ENCODE data around the gene BCAS3.

BCAS3 gene

DNA sequence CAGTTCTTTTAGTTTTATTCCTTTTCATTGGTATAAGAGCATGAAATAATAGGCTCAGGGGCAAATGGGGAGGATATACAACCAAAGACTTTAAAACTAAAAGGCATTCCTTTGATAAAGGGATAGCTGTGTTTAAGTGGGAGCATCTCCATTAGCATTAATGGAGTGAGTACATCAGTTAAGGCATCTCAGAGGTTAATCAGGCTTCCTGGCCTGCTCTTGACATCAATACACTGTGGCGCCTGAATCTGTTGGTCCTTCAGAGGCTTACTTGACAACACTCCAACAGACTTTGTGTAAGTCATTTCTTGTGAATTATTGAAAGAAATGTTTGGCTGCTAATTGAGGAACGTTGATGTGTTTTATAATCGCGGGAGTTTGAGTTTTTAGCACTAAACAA, 230.7 kb downstream of the BCAS3 start:
- Histone ChIP-seq H4K8ac (ENCODE audit: low read length) (no peak overlapping the region), H3K9ac (ENCODE audit: low read length) (no peak overlapping the region), H3K4me3 (ENCODE audit: insufficient read depth in 1 of 2, low read depth in 1 of 2, low read length in 2 of 2) (no peak overlapping the region), H2AK5ac (ENCODE audit: low read length, severe bottlenecking) (no peak overlapping the region), H3K4ac (ENCODE audit: low read depth in 1 of 2, low read length in 2 of 2) (no peak overlapping the region), H3K9me3 (ENCODE audit: control insufficient read depth, low read length) (no peaks in the 10 kb centered on the region), H3K14ac (ENCODE audit: low read length in 2 of 2) (no peak overlapping the region), H3K23ac (ENCODE audit: low read length in 2 of 2) (no peak overlapping the region), H2BK120ac (ENCODE audit: low read depth, low read length) (no peak overlapping the region), H2BK15ac (ENCODE audit: low read depth, poor library complexity, severe bottlenecking) (no peak overlapping the region), H2BK5ac (ENCODE audit: low read depth, low read length, poor library complexity, severe bottlenecking) (no peak overlapping the region), H3K79me1 (replicated peaks; ENCODE audit: low read length, poor library complexity, severe bottlenecking) (no peaks in the 10 kb centered on the region), H3K36me3 (ENCODE audit: control insufficient read depth in 1 of 2, insufficient read depth in 2 of 2, low read depth in 1 of 2, low read length in 2 of 2) (no peaks in the 10 kb centered on the region), H3K4me2 (ENCODE audit: low read length, poor library complexity, severe bottlenecking) (no peak overlapping the region), H3K4me1 (ENCODE audit: control insufficient read depth, insufficient read depth, low read depth, low read length) (peaks cover 2% of the 10 kb centered on the region), H3K18ac (ENCODE audit: low read depth in 1 of 2, low read length in 2 of 2) (no peak overlapping the region), H3K27me3 (ENCODE audit: control insufficient read depth in 1 of 2, insufficient read depth in 1 of 2, low read length in 2 of 2) (no peaks in the 10 kb centered on the region), H4K91ac (ENCODE audit: low read length) (no peak overlapping the region), H2BK12ac (ENCODE audit: low read length in 2 of 2) (no peak overlapping the region), H3K27ac (ENCODE audit: low read length, poor library complexity, severe bottlenecking) (no peak overlapping the region), H2AFZ (ENCODE audit: low read depth, low read length) (no peak overlapping the region)
- DNase-seq, result no peak
- 72% methylated on average over 3 of the region's 4 CpGs for WGBS

DNA sequence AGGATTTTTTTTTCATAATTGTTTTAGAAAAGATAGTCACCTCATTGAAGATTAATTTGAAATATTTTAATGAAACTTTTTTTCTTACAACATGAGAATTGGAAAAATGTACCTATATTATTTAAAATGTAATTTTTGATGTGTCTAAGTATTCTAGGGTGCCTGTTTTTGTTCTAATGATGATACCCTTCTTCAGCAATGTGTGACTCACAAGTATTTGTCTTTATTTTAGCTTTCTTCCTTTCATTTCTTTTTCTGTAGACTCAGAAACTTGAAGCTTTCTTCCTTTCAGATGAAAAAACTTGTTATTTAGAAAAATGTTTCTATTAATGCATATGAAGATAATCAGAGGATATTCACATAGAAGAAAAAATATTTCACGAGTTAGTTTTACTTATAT, 231.8 kb downstream of the BCAS3 start:
- Histone ChIP-seq H3K4me2 (ENCODE audit: low read length, poor library complexity, severe bottlenecking) (no peak overlapping the region), H2AK5ac (ENCODE audit: low read length, severe bottlenecking) (no peak overlapping the region), H4K8ac (ENCODE audit: low read length) (no peak overlapping the region), H3K4me3 (ENCODE audit: insufficient read depth in 1 of 2, low read depth in 1 of 2, low read length in 2 of 2) (no peak overlapping the region), H2AFZ (ENCODE audit: low read depth, low read length) (no peak overlapping the region), H3K4ac (ENCODE audit: low read depth in 1 of 2, low read length in 2 of 2) (no peak overlapping the region), H3K14ac (ENCODE audit: low read length in 2 of 2) (no peak overlapping the region), H2BK5ac (ENCODE audit: low read depth, low read length, poor library complexity, severe bottlenecking) (no peak overlapping the region), H3K9ac (ENCODE audit: low read length) (no peak overlapping the region), H3K4me1 (ENCODE audit: control insufficient read depth, insufficient read depth, low read depth, low read length) (peaks cover 2% of the 10 kb centered on the region), H3K18ac (ENCODE audit: low read depth in 1 of 2, low read length in 2 of 2) (no peak overlapping the region), H3K27me3 (ENCODE audit: control insufficient read depth in 1 of 2, insufficient read depth in 1 of 2, low read length in 2 of 2) (no peaks in the 10 kb centered on the region), H2BK120ac (ENCODE audit: low read depth, low read length) (no peak overlapping the region), H2BK12ac (ENCODE audit: low read length in 2 of 2) (no peak overlapping the region), H3K23ac (ENCODE audit: low read length in 2 of 2) (no peak overlapping the region), H2BK15ac (ENCODE audit: low read depth, poor library complexity, severe bottlenecking) (no peak overlapping the region), H3K27ac (ENCODE audit: low read length, poor library complexity, severe bottlenecking) (no peak overlapping the region), H3K9me3 (ENCODE audit: control insufficient read depth, low read length) (peaks cover 5% of the 10 kb centered on the region), H3K36me3 (ENCODE audit: control insufficient read depth in 1 of 2, insufficient read depth in 2 of 2, low read depth in 1 of 2, low read length in 2 of 2) (peaks cover 0 to 3% of the 10 kb centered on the region in 2 experiments), H3K79me1 (replicated peaks; ENCODE audit: low read length, poor library complexity, severe bottlenecking) (no peaks in the 10 kb centered on the region), H4K91ac (ENCODE audit: low read length) (no peak overlapping the region)
- no peak for DNase-seq
- no CpG with 5 or more reads among the region's 1 CpG for WGBS

DNA sequence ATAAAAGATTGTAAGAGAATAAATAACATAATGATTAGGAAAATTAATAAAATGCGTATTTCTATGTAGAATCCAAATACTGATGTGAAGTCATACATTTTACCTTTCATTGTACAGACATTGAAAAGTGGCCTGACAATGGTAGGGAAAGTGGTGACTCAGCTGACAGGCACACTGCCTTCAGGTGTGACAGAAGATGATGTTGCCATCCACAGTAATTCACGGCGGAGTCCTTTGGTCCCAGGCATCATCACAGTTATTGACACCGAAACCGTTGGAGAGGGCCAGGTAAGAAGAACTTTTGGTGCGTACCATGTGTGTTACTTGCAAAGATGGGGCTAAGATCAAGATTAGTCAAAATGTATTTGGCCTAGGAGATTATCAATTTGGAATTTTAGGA, 232.8 kb downstream of the BCAS3 start:
- Histone ChIP-seq H2BK5ac (ENCODE audit: low read depth, low read length, poor library complexity, severe bottlenecking) (no peak overlapping the region), H2AFZ (ENCODE audit: low read depth, low read length) (no peak overlapping the region), H3K4ac (ENCODE audit: low read depth in 1 of 2, low read length in 2 of 2) (no peak overlapping the region), H4K91ac (ENCODE audit: low read length) (no peak overlapping the region), H3K4me2 (ENCODE audit: low read length, poor library complexity, severe bottlenecking) (no peak overlapping the region), H3K18ac (ENCODE audit: low read depth in 1 of 2, low read length in 2 of 2) (no peak overlapping the region), H2BK12ac (ENCODE audit: low read length in 2 of 2) (no peak overlapping the region), H3K23ac (ENCODE audit: low read length in 2 of 2) (no peak overlapping the region), H3K79me1 (replicated peaks; ENCODE audit: low read length, poor library complexity, severe bottlenecking) (no peaks in the 10 kb centered on the region), H3K36me3 (ENCODE audit: control insufficient read depth in 1 of 2, insufficient read depth in 2 of 2, low read depth in 1 of 2, low read length in 2 of 2) (peaks cover 0 to 3% of the 10 kb centered on the region in 2 experiments), H2AK5ac (ENCODE audit: low read length, severe bottlenecking) (no peak overlapping the region), H3K9ac (ENCODE audit: low read length) (no peak overlapping the region), H3K4me3 (ENCODE audit: insufficient read depth in 1 of 2, low read depth in 1 of 2, low read length in 2 of 2) (no peak overlapping the region), H3K27me3 (ENCODE audit: control insufficient read depth in 1 of 2, insufficient read depth in 1 of 2, low read length in 2 of 2) (no peaks in the 10 kb centered on the region), H3K14ac (ENCODE audit: low read length in 2 of 2) (no peak overlapping the region), H3K27ac (ENCODE audit: low read length, poor library complexity, severe bottlenecking) (no peak overlapping the region), H3K9me3 (ENCODE audit: control insufficient read depth, low read length) (peaks cover 14% of the 10 kb centered on the region), H2BK120ac (ENCODE audit: low read depth, low read length) (no peak overlapping the region), H3K4me1 (ENCODE audit: control insufficient read depth, insufficient read depth, low read depth, low read length) (peaks cover 2% of the 10 kb centered on the region), H2BK15ac (ENCODE audit: low read depth, poor library complexity, severe bottlenecking) (no peak overlapping the region), H4K8ac (ENCODE audit: low read length) (no peak overlapping the region)
- DNase-seq, result no peak
- 98% methylated on average over 5 of the region's 6 CpGs for WGBS

DNA sequence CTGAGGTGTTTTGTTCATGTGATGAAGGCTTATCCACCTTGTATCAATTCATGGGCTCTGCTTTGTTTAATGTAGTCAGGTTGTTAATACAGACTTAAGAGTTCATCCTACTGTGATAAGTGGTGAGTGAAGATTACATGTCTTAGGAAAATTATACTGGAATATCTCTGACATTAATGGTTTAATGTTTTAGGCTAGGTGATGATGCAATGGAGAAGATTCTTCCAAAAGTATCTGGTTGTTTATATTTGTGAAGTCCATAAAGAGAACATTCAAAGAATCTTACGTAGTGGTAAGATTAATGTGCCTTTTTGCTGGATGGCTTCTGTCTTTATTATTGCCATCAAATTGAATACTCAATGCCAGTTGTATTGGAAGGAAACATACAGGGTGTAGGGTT, 236.4 kb downstream of the BCAS3 start:
- no peak overlapping the region for H2BK120ac ChIP-seq (ENCODE audit: low read depth, low read length)
- H2BK5ac ChIP-seq (ENCODE audit: low read depth, low read length, poor library complexity, severe bottlenecking), result no peak overlapping the region
- H3K4me1 ChIP-seq (ENCODE audit: control insufficient read depth, insufficient read depth, low read depth, low read length), result peaks cover 2% of the 10 kb centered on the region
- H4K91ac ChIP-seq (ENCODE audit: low read length), result no peak overlapping the region
- peaks cover 33% of the 10 kb centered on the region for H3K9me3 ChIP-seq (ENCODE audit: control insufficient read depth, low read length)
- no peak overlapping the region for H4K8ac ChIP-seq (ENCODE audit: low read length)
- H3K4ac ChIP-seq (ENCODE audit: low read depth in 1 of 2, low read length in 2 of 2), result no peak overlapping the region
- H3K4me2 ChIP-seq (ENCODE audit: low read length, poor library complexity, severe bottlenecking), result no peak overlapping the region
- H3K36me3 ChIP-seq (ENCODE audit: control insufficient read depth in 1 of 2, insufficient read depth in 2 of 2, low read depth in 1 of 2, low read length in 2 of 2), result peaks cover 0 to 3% of the 10 kb centered on the region in 2 experiments
- no peak overlapping the region for H3K18ac ChIP-seq (ENCODE audit: low read depth in 1 of 2, low read length in 2 of 2)
- no peak for DNase-seq
- no peak overlapping the region for H2AFZ ChIP-seq (ENCODE audit: low read depth, low read length)
- 47% methylated on average over 1 of the region's 1 CpG for WGBS
- H3K14ac ChIP-seq (ENCODE audit: low read length in 2 of 2), result no peak overlapping the region
- H2BK15ac ChIP-seq (ENCODE audit: low read depth, poor library complexity, severe bottlenecking), result no peak overlapping the region
- H3K4me3 ChIP-seq (ENCODE audit: insufficient read depth in 1 of 2, low read depth in 1 of 2, low read length in 2 of 2), result no peak overlapping the region
- no peak overlapping the region for H2BK12ac ChIP-seq (ENCODE audit: low read length in 2 of 2)
- H3K27me3 ChIP-seq (ENCODE audit: control insufficient read depth in 1 of 2, insufficient read depth in 1 of 2, low read length in 2 of 2), result no peaks in the 10 kb centered on the region
- H3K23ac ChIP-seq (ENCODE audit: low read length in 2 of 2), result no peak overlapping the region
- no peaks in the 10 kb centered on the region for H3K79me1 ChIP-seq (replicated peaks; ENCODE audit: low read length, poor library complexity, severe bottlenecking)
- no peak overlapping the region for H3K9ac ChIP-seq (ENCODE audit: low read length)
- H2AK5ac ChIP-seq (ENCODE audit: low read length, severe bottlenecking), result no peak overlapping the region
- no peak overlapping the region for H3K27ac ChIP-seq (ENCODE audit: low read length, poor library complexity, severe bottlenecking)

All from mesenchymal stem cell (in vitro differentiated cells and primary cell).